GM19395 (cell line): ENCODE results near the gene OPCML.

ENCODE experiments used
- ATAC-seq: cut with Tn5 transposase; IDR thresholded peaks from one replicate; pipeline ENCODE4 v1.9.1; 2021; ENCODE audit warnings: mild to moderate bottlenecking, moderate library complexity; ENCODE audit not compliant: unreplicated experiment

The OPCML gene

DNA sequence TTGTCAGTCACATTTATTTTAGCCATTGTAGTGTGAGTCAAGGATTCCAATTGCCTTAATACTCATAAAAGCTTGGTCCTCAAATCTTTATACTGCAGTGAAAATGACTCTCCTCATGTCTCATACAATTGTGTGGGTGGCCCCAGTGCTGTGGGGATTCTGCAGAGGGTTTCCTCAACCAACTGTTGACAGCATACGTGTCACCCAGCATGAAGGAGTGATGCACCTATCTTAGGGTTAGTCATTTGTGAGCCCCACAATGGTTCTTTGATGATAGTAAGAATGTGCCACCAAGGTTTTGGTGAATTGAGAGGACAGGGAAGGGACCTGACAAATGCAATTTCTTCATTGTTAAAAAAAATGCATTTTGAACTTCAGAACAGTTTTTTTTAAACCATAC is 1046.2 kb downstream of the OPCML start:
- no peak for ATAC-seq

DNA sequence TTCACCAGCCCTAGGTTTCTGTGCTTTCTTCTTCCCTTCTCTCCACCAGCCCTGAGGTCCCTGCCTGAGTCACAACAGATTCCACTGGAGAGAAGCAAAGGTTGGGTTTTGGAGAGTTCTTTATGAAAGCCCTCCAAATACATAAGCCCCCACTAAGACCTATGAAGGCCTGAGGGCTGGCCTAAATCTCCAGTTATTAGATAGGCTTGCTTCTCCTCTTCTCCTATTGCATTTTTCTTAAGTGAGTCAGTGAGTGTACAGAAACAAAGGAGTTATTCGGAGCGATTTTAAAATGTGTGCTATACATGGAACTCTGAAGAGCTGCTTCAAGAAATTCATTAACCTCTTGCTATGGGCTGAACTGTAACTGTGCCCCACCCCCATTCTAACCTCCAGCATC is 1057.3 kb downstream of the OPCML start:
- ATAC-seq = no peak

DNA sequence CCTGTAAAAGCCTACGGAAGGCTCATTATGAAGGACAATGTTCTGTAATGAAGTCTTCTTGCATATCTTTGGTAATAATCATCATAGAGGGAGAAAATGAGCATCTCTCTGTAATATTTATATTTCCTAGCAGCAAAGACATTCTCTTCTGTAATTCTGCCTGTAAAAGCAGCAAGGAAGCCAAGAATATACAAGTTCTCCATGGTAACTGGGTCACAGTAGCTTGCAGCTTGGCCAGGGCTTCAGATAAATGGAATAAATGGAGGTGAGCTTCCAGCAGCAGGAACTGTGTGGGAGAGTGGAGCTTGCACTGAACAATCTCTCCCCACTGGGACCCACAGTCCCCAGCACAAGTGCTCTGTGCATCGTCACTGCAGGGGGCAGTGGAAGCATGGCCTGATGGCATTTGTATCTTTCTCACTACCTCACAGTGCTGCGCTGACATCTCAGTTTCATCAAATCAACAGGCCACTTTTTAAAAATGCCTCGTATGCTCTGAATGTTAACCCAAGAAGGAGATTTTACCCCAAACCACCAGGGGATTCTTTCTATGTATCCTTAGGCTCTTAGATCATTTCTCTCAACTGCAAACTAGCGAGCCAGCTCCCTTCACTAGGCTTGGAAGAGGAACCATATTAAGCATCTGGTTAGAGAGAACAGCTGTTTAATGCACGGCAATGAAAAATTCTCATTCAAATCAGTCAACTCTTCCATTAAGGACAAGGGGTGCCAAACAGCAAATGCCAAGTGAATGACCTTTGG is 1059.7 kb downstream of the OPCML start:
- ATAC-seq = no peak

- no peak for ATAC-seq
These were observed 1060.8 kb downstream of the OPCML start for GRCh38 chr11:132471466-132471865.

GRCh38 chr11:132466983-132467382 is 1065.3 kb downstream of the OPCML start:
- ATAC-seq = no peak

- no peak for ATAC-seq
These were observed 1067.4 kb downstream of the OPCML start for GRCh38 chr11:132464939-132465338.

- no peak for ATAC-seq
These were observed 1068.3 kb downstream of the OPCML start for GRCh38 chr11:132464003-132464342.

DNA sequence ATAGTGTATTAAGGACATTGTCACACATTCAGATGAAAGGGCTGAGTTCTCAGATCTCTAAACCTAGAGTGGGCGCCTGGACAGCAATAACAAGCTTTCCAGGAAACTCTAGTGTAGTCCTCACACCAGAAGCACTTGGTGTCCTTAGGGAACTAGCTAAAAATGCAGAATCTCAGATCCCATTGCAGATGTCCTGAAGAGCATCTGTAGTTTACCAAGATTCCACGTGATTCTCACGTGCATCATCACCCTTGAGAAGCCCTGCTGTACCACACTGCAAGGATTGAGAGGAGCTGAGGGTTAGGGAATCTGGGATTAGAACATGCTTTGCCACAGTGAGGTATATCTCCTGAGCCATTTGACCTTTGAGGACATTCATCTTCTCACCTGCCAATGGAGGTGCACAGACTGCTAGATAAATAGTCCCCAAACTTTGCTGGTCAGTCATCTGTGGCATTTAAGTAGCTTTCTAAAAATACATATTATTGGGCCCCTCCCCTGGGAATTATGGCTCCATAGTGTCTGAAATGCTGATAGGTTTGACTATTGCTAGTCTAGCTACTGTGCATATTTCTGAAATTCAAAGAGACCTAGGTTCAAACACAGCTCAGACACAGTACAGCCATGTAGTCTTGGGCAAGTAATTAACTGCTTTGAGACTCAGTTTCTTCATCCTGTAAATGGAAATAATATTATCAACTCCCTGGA is 1068.9 kb downstream of the OPCML start:
- ATAC-seq = no peak

- no peak for ATAC-seq
These were observed 1072.6 kb downstream of the OPCML start for GRCh38 chr11:132459736-132460135.

DNA sequence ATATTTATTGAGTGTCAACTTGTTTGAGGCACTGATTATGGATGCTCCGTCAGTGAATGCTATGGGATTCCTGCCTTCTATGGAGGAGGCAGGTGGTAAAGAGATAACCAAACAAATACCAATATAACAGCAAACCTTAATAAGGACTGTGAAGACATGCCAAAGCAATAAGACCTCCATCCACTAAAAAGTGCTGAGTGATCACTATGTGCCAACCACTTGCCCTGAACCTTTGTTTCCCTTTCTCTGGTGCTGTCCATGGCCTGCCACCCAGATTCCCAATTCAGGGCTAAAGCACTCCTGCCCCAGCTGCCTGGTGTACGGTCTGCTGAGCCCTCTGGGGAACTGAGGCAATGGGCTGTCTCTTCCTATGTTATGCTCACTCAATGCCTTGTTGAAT is 1074.9 kb downstream of the OPCML start:
- ATAC-seq = no peak

- ATAC-seq = no peak
These were observed 1075.5 kb downstream of the OPCML start for GRCh38 chr11:132456751-132457328.

DNA sequence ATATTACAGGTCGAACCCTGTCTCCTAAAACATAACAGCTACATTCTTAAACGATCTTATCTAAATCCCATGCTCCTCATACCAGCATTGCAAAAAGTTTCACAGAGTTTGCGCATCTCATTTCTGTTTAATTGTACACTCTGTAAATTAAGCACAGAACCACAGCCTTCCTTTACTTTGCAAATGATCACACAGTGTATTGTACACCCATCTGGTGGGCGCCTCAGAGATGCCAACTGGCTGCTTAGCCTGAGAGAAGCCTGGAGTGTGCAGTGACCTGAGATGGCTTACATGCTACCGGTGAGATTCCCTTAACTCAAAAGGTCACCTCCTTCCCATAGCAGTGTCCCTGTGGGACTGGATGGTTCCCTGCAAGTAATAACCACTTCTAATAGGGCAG is 1077.3 kb downstream of the OPCML start:
- ATAC-seq = no peak

GRCh38 chr11:132453406-132453805 is 1078.9 kb downstream of the OPCML start:
- no peak for ATAC-seq

DNA sequence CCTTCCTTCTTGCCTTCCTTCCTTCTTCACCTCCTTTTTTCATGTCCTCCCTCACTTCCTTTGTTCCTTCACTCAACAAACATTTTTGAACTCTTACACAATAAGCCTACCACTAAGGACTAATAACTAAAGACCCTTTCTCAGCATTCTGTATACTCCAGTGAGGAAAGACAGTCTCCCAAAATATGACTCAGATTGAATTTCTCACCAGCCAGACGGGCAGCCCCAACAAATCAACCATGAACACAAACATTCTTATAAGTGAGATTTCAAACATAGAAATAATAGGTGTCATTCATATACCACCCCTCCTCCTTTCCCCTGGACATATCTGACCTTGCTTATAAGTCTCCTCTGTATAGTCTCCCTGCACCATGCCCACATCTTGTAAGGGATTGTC is 1079.7 kb downstream of the OPCML start:
- ATAC-seq = no peak

DNA sequence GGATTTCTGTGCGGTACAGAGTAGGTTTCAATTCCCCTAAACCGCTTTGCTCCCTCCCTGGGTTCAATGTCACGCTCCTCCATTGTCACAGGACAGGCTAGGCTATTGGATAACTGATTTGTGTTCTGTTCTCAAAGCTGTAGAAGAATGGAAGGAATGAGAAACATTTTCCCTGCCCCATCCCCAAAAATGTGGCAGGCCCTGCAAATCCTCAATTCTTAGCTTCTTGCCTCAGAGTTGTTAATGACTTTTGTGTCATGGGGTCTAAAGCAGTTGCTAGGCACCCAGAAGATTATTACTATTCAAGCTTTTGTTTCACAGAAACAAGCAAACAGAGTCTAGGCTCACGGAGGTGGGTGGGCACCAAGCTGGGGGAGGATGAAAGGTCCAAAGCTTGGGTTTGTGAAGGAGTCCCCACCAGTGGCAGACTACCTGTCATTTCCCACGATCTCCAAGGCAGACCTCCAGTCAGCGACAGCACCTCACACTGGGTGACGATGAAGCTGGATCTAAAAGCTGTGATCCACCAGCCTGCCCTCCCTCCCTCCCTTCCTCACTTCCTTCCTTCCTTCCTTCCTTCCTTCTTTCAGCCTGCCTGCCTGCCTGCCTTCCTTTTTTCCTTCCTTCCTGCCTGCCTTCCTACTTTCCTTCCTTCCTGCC is 1080.2 kb downstream of the OPCML start:
- no peak for ATAC-seq

DNA sequence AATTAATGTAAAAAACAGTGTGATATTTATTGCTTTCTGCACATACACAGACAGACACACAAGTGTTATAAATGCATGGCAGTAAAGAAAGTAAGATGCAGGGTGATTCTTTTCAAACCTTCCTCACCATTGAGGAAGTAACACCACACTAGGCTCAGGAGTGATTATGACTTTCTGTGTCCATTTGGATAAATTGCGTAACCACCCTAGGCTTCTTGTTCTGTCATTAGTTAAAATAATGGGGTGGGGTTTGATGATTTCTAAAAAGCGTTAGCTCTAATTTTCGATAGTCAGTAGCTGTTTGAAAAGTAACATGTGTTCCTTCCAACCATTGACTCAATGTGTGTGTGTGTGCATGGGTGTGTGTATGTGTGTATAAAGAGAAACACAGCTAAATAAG is 1081.7 kb downstream of the OPCML start:
- ATAC-seq = no peak

- no peak for ATAC-seq
These were observed 1083.8 kb downstream of the OPCML start for GRCh38 chr11:132448334-132448995.

DNA sequence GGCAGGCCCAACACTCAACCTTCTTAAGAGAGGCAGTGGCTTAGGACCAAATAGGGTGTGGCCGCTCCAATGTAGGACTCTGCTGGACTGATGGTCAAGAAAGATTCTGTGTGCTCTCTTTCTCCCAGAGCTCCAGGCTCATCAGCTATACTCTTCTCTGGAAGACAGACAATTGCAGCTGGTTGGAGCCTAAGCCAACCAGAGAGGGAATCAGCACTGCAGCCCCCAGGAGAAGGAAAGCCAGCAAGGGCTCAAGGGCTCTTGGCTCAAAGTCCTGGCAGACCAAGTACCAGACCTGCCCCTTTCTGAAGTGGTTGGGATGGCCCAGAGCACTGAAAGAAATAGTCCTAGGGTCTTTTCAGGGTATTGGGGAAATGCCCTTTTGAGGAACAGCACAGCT is 1084.5 kb downstream of the OPCML start:
- no peak for ATAC-seq

GRCh38 chr11:132445859-132446291 is 1086.4 kb downstream of the OPCML start:
- no peak for ATAC-seq

DNA sequence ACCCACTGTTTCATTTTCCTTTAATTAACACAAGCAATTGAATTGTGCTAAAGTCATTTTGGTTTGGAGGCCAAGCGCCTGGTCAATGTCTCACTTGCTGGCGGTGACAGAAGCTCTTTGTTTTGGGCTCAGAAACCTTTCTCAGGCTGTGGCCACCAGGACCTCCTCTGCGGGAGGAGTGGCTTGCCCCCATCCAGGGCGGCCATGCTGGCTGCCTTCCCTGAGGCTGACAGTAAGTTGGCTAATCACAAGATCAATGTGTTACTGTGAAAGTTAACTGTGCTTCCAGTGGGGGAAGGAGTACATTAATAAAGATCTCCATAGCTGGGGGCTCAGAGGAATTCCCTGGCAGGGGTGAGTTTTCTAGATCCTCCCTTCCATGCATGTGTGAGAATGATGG is 1087.4 kb downstream of the OPCML start:
- ATAC-seq = no peak

GRCh38 chr11:132439711-132440255 is 1092.5 kb downstream of the OPCML start:
- ATAC-seq = no peak
